ENCODE measurements around the gene PPP1R14D. TPM values are rescaled to one million over a fixed set of nuclear protein-coding genes. Genes with fewer than 3 reads are reported as not detected.

PPP1R14D gene
- total RNA-seq, 1 donor from 2014 or later, result not detected

- Histone ChIP-seq H3K27ac (no peak overlapping the region), H3F3A (ENCODE audit: low read depth) (peaks cover 27% of the 10 kb centered on the region), H3K36me3 (no peaks in the 10 kb centered on the region), H3K79me2 (ENCODE audit: low read depth) (peaks cover 22% of the 10 kb centered on the region), H4K20me1 (ENCODE audit: low read depth) (peaks cover 3% of the 10 kb centered on the region), H3K9ac (no peak overlapping the region), H3K4me3 (no peak overlapping the region), H3K4me2 (no peak overlapping the region), H2AFZ (replicated peaks) (no peak overlapping the region), H3K27me3 (no peaks in the 10 kb centered on the region), H3K9me3 (ENCODE audit: low read depth) (no peaks in the 10 kb centered on the region), H3K4me1 (peaks cover 13% of the 10 kb centered on the region)
- H3K27ac Mint-ChIP-seq, result no peak overlapping the region
- DNase-seq (ENCODE audit: low spot score), result no peak
- peaks cover 44% of the 10 kb centered on the region for H3K4me1 Mint-ChIP-seq
- peaks cover 2% of the 10 kb centered on the region for H3K27me3 Mint-ChIP-seq (ENCODE audit: insufficient read depth, low read depth)
- peaks cover 12% of the 10 kb centered on the region for H3K36me3 Mint-ChIP-seq
- H3K4me3 Mint-ChIP-seq, result no peak overlapping the region
- no peaks in the 10 kb centered on the region for H3K9me3 Mint-ChIP-seq
- TF ChIP-seq EZH2phosphoT487 (IDR thresholded peaks at IDR 0.05) (no peak), CTCF (IDR thresholded peaks at IDR 0.05) (no peak), EZH2 (IDR thresholded peaks at IDR 0.05) (no peak)
These were observed 24.8 kb downstream of the PPP1R14D start for GRCh38 chr15:40803688-40804087.

GRCh38 chr15:40803076-40803475, 25.4 kb downstream of the PPP1R14D start:
- no peaks in the 10 kb centered on the region for H3K9me3 Mint-ChIP-seq
- Histone ChIP-seq H3K4me3 (no peak overlapping the region), H3K27me3 (no peaks in the 10 kb centered on the region), H3K4me2 (no peak overlapping the region), H3K9me3 (ENCODE audit: low read depth) (no peaks in the 10 kb centered on the region), H4K20me1 (ENCODE audit: low read depth) (peaks cover 4% of the 10 kb centered on the region), H3F3A (ENCODE audit: low read depth) (peaks cover 33% of the 10 kb centered on the region), H3K36me3 (no peaks in the 10 kb centered on the region), H3K79me2 (ENCODE audit: low read depth) (peaks cover 26% of the 10 kb centered on the region), H3K4me1 (peaks cover 17% of the 10 kb centered on the region), H2AFZ (replicated peaks) (no peak overlapping the region), H3K9ac (no peak overlapping the region), H3K27ac (no peak overlapping the region)
- TF ChIP-seq CTCF (IDR thresholded peaks at IDR 0.05) (no peak), EZH2 (IDR thresholded peaks at IDR 0.05) (no peak), EZH2phosphoT487 (IDR thresholded peaks at IDR 0.05) (no peak)
- peaks cover 12% of the 10 kb centered on the region for H3K36me3 Mint-ChIP-seq
- no peak overlapping the region for H3K27ac Mint-ChIP-seq
- peaks cover 2% of the 10 kb centered on the region for H3K27me3 Mint-ChIP-seq (ENCODE audit: insufficient read depth, low read depth)
- DNase-seq (ENCODE audit: low spot score), result no peak
- no peak overlapping the region for H3K4me3 Mint-ChIP-seq
- peaks cover 44% of the 10 kb centered on the region for H3K4me1 Mint-ChIP-seq

- Histone ChIP-seq H3K36me3 (no peaks in the 10 kb centered on the region), H3K27me3 (no peaks in the 10 kb centered on the region), H3F3A (ENCODE audit: low read depth) (peaks cover 27% of the 10 kb centered on the region), H3K9me3 (ENCODE audit: low read depth) (no peaks in the 10 kb centered on the region), H4K20me1 (ENCODE audit: low read depth) (peaks cover 4% of the 10 kb centered on the region), H3K79me2 (ENCODE audit: low read depth) (peaks cover 18% of the 10 kb centered on the region), H2AFZ (replicated peaks) (no peak overlapping the region), H3K27ac (no peak overlapping the region), H3K4me2 (no peak overlapping the region), H3K4me3 (no peak overlapping the region), H3K4me1 (peaks cover 14% of the 10 kb centered on the region), H3K9ac (no peak overlapping the region)
- peaks cover 43% of the 10 kb centered on the region for H3K4me1 Mint-ChIP-seq
- H3K36me3 Mint-ChIP-seq, result peaks cover 12% of the 10 kb centered on the region
- no peaks in the 10 kb centered on the region for H3K9me3 Mint-ChIP-seq
- no peak for DNase-seq (ENCODE audit: low spot score)
- peak overlapping the region; percentile 93 for H3K27ac Mint-ChIP-seq
- TF ChIP-seq EZH2 (IDR thresholded peaks at IDR 0.05), result no peak
- no peak for TF ChIP-seq CTCF (IDR thresholded peaks at IDR 0.05)
- TF ChIP-seq EZH2phosphoT487 (IDR thresholded peaks at IDR 0.05), result no peak
- H3K27me3 Mint-ChIP-seq (ENCODE audit: insufficient read depth, low read depth), result peaks cover 2% of the 10 kb centered on the region
- peak overlapping the region; percentile 52 for H3K4me3 Mint-ChIP-seq
These were observed 29.0 kb downstream of the PPP1R14D start for GRCh38 chr15:40799523-40799922.

Data from neural progenitor cell (in vitro differentiated cells).